Left cardiac atrium (tissue), 4 donors: ENCODE results near the gene MRTFA. TPM values are rescaled to one million over a fixed set of nuclear protein-coding genes. Genes with fewer than 3 reads are reported as not detected.
"Not testable (repeated sequence)": the region's sequence is repeated elsewhere in the genome, so short reads cannot be mapped to it uniquely, and the experiment has no call there.

Experiments
- ATAC-seq, 2 donors: fragments of 200-7000 bp; cut with Tn5 transposase; one replicate each; pipeline ENCODE4 v1.9.1; 2020; ENCODE audit warnings: mild to moderate bottlenecking in 2 of 2, moderate library complexity in 2 of 2
- DNase-seq: peaks from one replicate; pipeline ENCODE4 v3.0.0-alpha.2; 2020
- intact Hi-C, 2 donors: fragments of 100-400 bp; cut with DNase I; formaldehyde crosslinking; loops; one replicate each; pipeline versions ENCODE4 v1.14.1 to v1.15.1; 2022 to 2023
- total RNA-seq, 2 donors: library from RNA; stranded (reverse); fragmentation: NEBNext Ultra II Directional; extraction: Animal tissue kit (Norgen Biotek cat#: 25700); gene quantifications; one replicate each; pipeline ENCODE4 v1.2.1, GENCODE V29; 2021
- donor health status: DM: no; HTN: yes; CAD: no.
- donor health status: DM: no; HTN: yes; CAD: no; lungs with severe emphysema.
- donor health status: DM: yes; HTN: yes; CAD: no.
- donor health status: Dilated cardiomyopathy.

Gene MRTFA
- total RNA-seq, 2 donors from 2014 or later = 28.8 to 34.3 TPM

GRCh38 chr22:40583053-40583741, 53.3 kb downstream of the MRTFA start:
- no peak for ATAC-seq
- intact Hi-C loops = no loop called here
- no peak for DNase-seq

- no peak for DNase-seq
- intact Hi-C loops = no loop called here
- no peak for ATAC-seq
These were observed 54.5 kb downstream of the MRTFA start for GRCh38 chr22:40582063-40582462.

- DNase-seq (no peak), ATAC-seq (no peak)
- intact Hi-C loops = no loop called here
These were observed 55.9 kb downstream of the MRTFA start for GRCh38 chr22:40580631-40581030.

- ATAC-seq = no peak
- DNase-seq = no peak
- intact Hi-C loops = no loop called here
These were observed 58.3 kb downstream of the MRTFA start for GRCh38 chr22:40578171-40578570.

- DNase-seq (no peak), ATAC-seq (no peak)
- intact Hi-C loops = no loop called here
These were observed 63.5 kb downstream of the MRTFA start for GRCh38 chr22:40572976-40573375.

GRCh38 chr22:40571887-40572286, 64.6 kb downstream of the MRTFA start:
- DNase-seq (no peak), ATAC-seq (no peak)
- intact Hi-C loops = no loop called here

- ATAC-seq (no peak), DNase-seq (no peak)
- intact Hi-C loops = no loop called here
These were observed 68.7 kb downstream of the MRTFA start for GRCh38 chr22:40567626-40568328.

- intact Hi-C loops = no loop called here
- DNase-seq = no peak
- no peak for ATAC-seq
These were observed 69.4 kb downstream of the MRTFA start for GRCh38 chr22:40567106-40567505.

- ATAC-seq = no peak
- intact Hi-C loops = no loop called here
- DNase-seq = no peak
These were observed 75.5 kb downstream of the MRTFA start for GRCh38 chr22:40560994-40561515.

GRCh38 chr22:40560551-40560950, 76.0 kb downstream of the MRTFA start:
- peak in 1 of 2 donors; percentile 18 for ATAC-seq
- intact Hi-C loops = no loop called here
- no peak for DNase-seq

GRCh38 chr22:40557972-40558371, 78.5 kb downstream of the MRTFA start:
- no peak for DNase-seq
- intact Hi-C loops = loop anchor here in 1 of 2 donors (10.0 kb wide), 1 partner anchor 87 kb away; no protein-coding TSS in a partner anchor
- no peak for ATAC-seq

GRCh38 chr22:40556641-40557040, 79.9 kb downstream of the MRTFA start:
- DNase-seq (no peak), ATAC-seq (no peak)
- intact Hi-C loops = loop anchor here in 1 of 2 donors (10.0 kb wide), 1 partner anchor 88 kb away; no protein-coding TSS in a partner anchor

GRCh38 chr22:40554023-40554422, 82.5 kb downstream of the MRTFA start:
- ATAC-seq, DNase-seq: not testable (repeated sequence)

GRCh38 chr22:40553014-40553554, 83.4 kb downstream of the MRTFA start:
- DNase-seq = no peak
- no peak for ATAC-seq
- intact Hi-C loops = loop anchor here (5.0 to 10.0 kb wide), 2 partner anchors 92 to 94 kb away; no protein-coding TSS in a partner anchor

More at GRCh38 chr22:40554023-40554422, 82.5 kb downstream of the MRTFA start:
- intact Hi-C loops = loop anchor here (5.0 to 10.0 kb wide), 2 partner anchors 91 to 93 kb away; no protein-coding TSS in a partner anchor

GRCh38 chr22:40552070-40552469, 84.4 kb downstream of the MRTFA start:
- intact Hi-C loops = loop anchor here (5.0 to 10.0 kb wide), 2 partner anchors 93 to 95 kb away; no protein-coding TSS in a partner anchor
- DNase-seq = peak; percentile 69
- peak; percentile 92 to 95 for ATAC-seq

GRCh38 chr22:40547729-40548143, 88.8 kb downstream of the MRTFA start:
- intact Hi-C loops = loop anchor here in 1 of 2 donors (10.0 kb wide), 1 partner anchor 113 kb away; no protein-coding TSS in a partner anchor
- DNase-seq (no peak), ATAC-seq (no peak)

GRCh38 chr22:40544758-40545157, 91.8 kb downstream of the MRTFA start:
- no peak for DNase-seq
- intact Hi-C loops = loop anchor here in 1 of 2 donors (10.0 kb wide), 1 partner anchor 110 kb away; no protein-coding TSS in a partner anchor
- no peak for ATAC-seq

- intact Hi-C loops = loop anchor here in 1 of 2 donors (10.0 kb wide), 1 partner anchor 108 kb away; no protein-coding TSS in a partner anchor
- no peak for ATAC-seq
- no peak for DNase-seq
These were observed 93.5 kb downstream of the MRTFA start for GRCh38 chr22:40542821-40543540.

GRCh38 chr22:40541300-40541699, 95.2 kb downstream of the MRTFA start:
- intact Hi-C loops = loop anchor here in 1 of 2 donors (10.0 kb wide), 1 partner anchor 106 kb away; no protein-coding TSS in a partner anchor
- ATAC-seq (no peak), DNase-seq (no peak)
